H9 (cell line): ENCODE data around the gene SIAH2. TPM values are rescaled to one million over a fixed set of nuclear protein-coding genes. Genes with fewer than 3 reads are reported as not detected.

ENCODE experiments used
- DNase-seq: peaks from one replicate; pipeline ENCODE4 v3.0.0-alpha.2; 2017
- H2AFZ ChIP-seq: one replicate; pipeline ENCODE4 v1.6.1; 2013; ENCODE audit warnings: mild to moderate bottlenecking, low read length, control low read depth, moderate library complexity
- H2AK5ac ChIP-seq: 2 replicates; pipeline ENCODE4 v1.6.1; 2013; ENCODE audit warnings: low read length, control low read depth, mixed read lengths; ENCODE audit not compliant: insufficient read length
- H2BK120ac ChIP-seq: one replicate; pipeline ENCODE4 v1.6.1; 2013; ENCODE audit warnings: low read depth, mild to moderate bottlenecking, low read length, control low read depth, inconsistent platforms; ENCODE audit not compliant: poor library complexity, severe bottlenecking
- H2BK12ac ChIP-seq: 2 replicates; pipeline ENCODE4 v1.6.1; 2013; ENCODE audit warnings: low read length, control low read depth, mixed read lengths, low read depth; ENCODE audit not compliant: insufficient read length
- H2BK15ac ChIP-seq: 2 replicates; pipeline ENCODE4 v1.6.1; 2013; ENCODE audit warnings: low read depth, low read length, control low read depth
- H2BK20ac ChIP-seq: one replicate; pipeline ENCODE4 v1.6.1; 2013; ENCODE audit warnings: low read depth, mild to moderate bottlenecking, low read length, control low read depth, inconsistent platforms; ENCODE audit not compliant: poor library complexity, severe bottlenecking
- H2BK5ac ChIP-seq: 2 replicates; pipeline ENCODE4 v1.6.1; 2013; ENCODE audit warnings: low read length, control low read depth, mixed read lengths; ENCODE audit not compliant: insufficient read length
- H3K14ac ChIP-seq: 2 replicates; pipeline ENCODE4 v1.6.1; 2013; ENCODE audit warnings: low read length, control low read depth; ENCODE audit not compliant: insufficient read depth
- H3K18ac ChIP-seq: 2 replicates; pipeline ENCODE4 v1.6.1; 2013; ENCODE audit warnings: low read depth, mild to moderate bottlenecking, mixed read lengths, low read length, control low read depth; ENCODE audit not compliant: insufficient read length
- H3K23ac ChIP-seq: 2 replicates; pipeline ENCODE4 v1.6.1; 2013; ENCODE audit warnings: low read length, control low read depth, mixed read lengths, low read depth; ENCODE audit not compliant: insufficient read length
- H3K23me2 ChIP-seq: 2 replicates; pipeline ENCODE4 v1.6.1; 2013; ENCODE audit warnings: low read depth, mild to moderate bottlenecking, mixed read lengths, low read length, control low read depth; ENCODE audit not compliant: insufficient read length, poor library complexity, severe bottlenecking
- H3K27ac ChIP-seq: 2 replicates; pipeline ENCODE4 v1.5.1; 2013; ENCODE audit warnings: low read length, control low read depth, mixed read lengths, low read depth; ENCODE audit not compliant: insufficient read length
- H3K27me3 ChIP-seq: 2 replicates; pipeline ENCODE4 v1.6.1; 2013; ENCODE audit warnings: low read length, control low read depth, inconsistent platforms; ENCODE audit not compliant: insufficient read depth
- H3K4ac ChIP-seq: 2 replicates; pipeline ENCODE4 v1.6.1; 2013; ENCODE audit warnings: low read depth, mild to moderate bottlenecking, control low read depth, inconsistent platforms, low read length, moderate library complexity
- H3K4me1 ChIP-seq: 2 replicates; pipeline ENCODE4 v1.6.1; 2013; ENCODE audit warnings: low read length, control low read depth, inconsistent platforms; ENCODE audit not compliant: insufficient read depth
- H3K4me2 ChIP-seq: 2 replicates; pipeline ENCODE4 v1.6.1; 2013; ENCODE audit warnings: low read length, control low read depth, mixed read lengths; ENCODE audit not compliant: insufficient read length, insufficient read depth
- H3K56ac ChIP-seq: 2 replicates; pipeline ENCODE4 v1.6.1; 2013; ENCODE audit warnings: low read depth, mild to moderate bottlenecking, mixed read lengths, low read length, control low read depth; ENCODE audit not compliant: insufficient read length
- H3K79me1 ChIP-seq: 2 replicates; pipeline ENCODE4 v1.6.1; 2013; ENCODE audit warnings: low read depth, mild to moderate bottlenecking, moderate library complexity, low read length, control low read depth, inconsistent platforms; ENCODE audit not compliant: insufficient read depth, poor library complexity, severe bottlenecking
- H3K79me2 ChIP-seq: 2 replicates; pipeline ENCODE4 v1.6.1; 2013; ENCODE audit warnings: low read length, control low read depth, inconsistent platforms; ENCODE audit not compliant: insufficient read depth
- H3K9ac ChIP-seq: 2 replicates; pipeline ENCODE4 v1.6.1; 2013; ENCODE audit warnings: low read length, control low read depth, mixed read lengths; ENCODE audit not compliant: insufficient read length; ENCODE audit errors: extremely low read depth
- H3K9me3 ChIP-seq: one replicate; pipeline ENCODE4 v1.6.1; 2013; ENCODE audit warnings: low read depth, low read length, inconsistent platforms; ENCODE audit not compliant: control insufficient read depth
- H3T11ph ChIP-seq: one replicate; pipeline ENCODE4 v1.6.1; 2013; ENCODE audit warnings: mild to moderate bottlenecking, low read length, control low read depth, inconsistent platforms
- H4K20me1 ChIP-seq: one replicate; pipeline ENCODE4 v1.6.1; 2013; ENCODE audit not compliant: control insufficient read depth, insufficient read length, insufficient read depth
- H4K5ac ChIP-seq: 2 replicates; pipeline ENCODE4 v1.6.1; 2013; ENCODE audit warnings: low read depth, mild to moderate bottlenecking, mixed read lengths, low read length, control low read depth; ENCODE audit not compliant: insufficient read length
- H4K8ac ChIP-seq: replicated peaks from 2 replicates; pipeline ENCODE4 v1.6.1; 2013; ENCODE audit warnings: low read length, control low read depth, mixed read lengths, low read depth; ENCODE audit not compliant: insufficient read length
- H4K91ac ChIP-seq: 2 replicates; pipeline ENCODE4 v1.6.1; 2013; ENCODE audit warnings: low read depth, mild to moderate bottlenecking, moderate library complexity, mixed read lengths, low read length, control low read depth; ENCODE audit not compliant: insufficient read length
- H3K27ac Mint-ChIP-seq, 3 experiments: 2 replicates in 2 of 3; 3 replicates in 1 of 3; pipeline ENCODE4 v1.8.0; 2020 to 2021; ENCODE audit warnings: mixed read lengths in 3 of 3, mild to moderate bottlenecking in 1 of 3, moderate library complexity in 1 of 3
- H3K27me3 Mint-ChIP-seq: 2 replicates; pipeline ENCODE4 v1.8.0; 2021; ENCODE audit warnings: low read depth, mild to moderate bottlenecking, moderate library complexity, mixed read lengths
- H3K36me3 Mint-ChIP-seq, 3 experiments: 2 replicates in 2 of 3; 3 replicates in 1 of 3; pipeline ENCODE4 v1.8.0; 2020 to 2021; ENCODE audit warnings: low read depth in 3 of 3, mixed read lengths in 3 of 3; ENCODE audit not compliant: insufficient read depth in 1 of 3
- H3K4me1 Mint-ChIP-seq, 2 experiments: 2 replicates each; pipeline ENCODE4 v1.8.0; 2020; ENCODE audit warnings: mixed read lengths in 2 of 2
- H3K4me3 Mint-ChIP-seq, 2 experiments: 2 replicates in 1 of 2; 3 replicates in 1 of 2; pipeline ENCODE4 v1.8.0; 2020 to 2021; ENCODE audit warnings: mild to moderate bottlenecking in 2 of 2, mixed read lengths in 2 of 2, moderate library complexity in 1 of 2
- H3K9me3 Mint-ChIP-seq, 2 experiments: 2 replicates in 1 of 2; 3 replicates in 1 of 2; pipeline ENCODE4 v1.8.0; 2020; ENCODE audit warnings: mild to moderate bottlenecking in 2 of 2, mixed read lengths in 2 of 2, moderate library complexity in 1 of 2
- WGBS: extraction: QIAGEN DNeasy Blood & Tissue Kit; methylation state at CpG from one replicate; pipeline ENCODE4 v1.1.7; 2013; ENCODE audit warnings: missing lambda C conversion rate, low lambda C conversion rate, mixed read lengths; ENCODE audit not compliant: insufficient read length; ENCODE audit errors: extremely low coverage; 5-methylcytosine and 5-hydroxymethylcytosine counted together
- total RNA-seq: library from RNA; stranded (reverse); gene quantifications from 2 replicates; pipeline ENCODE4 v1.2.1, GENCODE V29; 2021
- TF ChIP-seq, protein P1 (sequence below): fragments of 200-600 bp; sonication (generic); conservative IDR thresholded peaks from 3 replicates; pipeline ENCODE4 v1.8.0; 2021; ENCODE audit warnings: antibody characterized with exemption, mild to moderate bottlenecking

Gene SIAH2
- total RNA-seq, 1 experiment from 2014 or later: 17.4 TPM

DNA sequence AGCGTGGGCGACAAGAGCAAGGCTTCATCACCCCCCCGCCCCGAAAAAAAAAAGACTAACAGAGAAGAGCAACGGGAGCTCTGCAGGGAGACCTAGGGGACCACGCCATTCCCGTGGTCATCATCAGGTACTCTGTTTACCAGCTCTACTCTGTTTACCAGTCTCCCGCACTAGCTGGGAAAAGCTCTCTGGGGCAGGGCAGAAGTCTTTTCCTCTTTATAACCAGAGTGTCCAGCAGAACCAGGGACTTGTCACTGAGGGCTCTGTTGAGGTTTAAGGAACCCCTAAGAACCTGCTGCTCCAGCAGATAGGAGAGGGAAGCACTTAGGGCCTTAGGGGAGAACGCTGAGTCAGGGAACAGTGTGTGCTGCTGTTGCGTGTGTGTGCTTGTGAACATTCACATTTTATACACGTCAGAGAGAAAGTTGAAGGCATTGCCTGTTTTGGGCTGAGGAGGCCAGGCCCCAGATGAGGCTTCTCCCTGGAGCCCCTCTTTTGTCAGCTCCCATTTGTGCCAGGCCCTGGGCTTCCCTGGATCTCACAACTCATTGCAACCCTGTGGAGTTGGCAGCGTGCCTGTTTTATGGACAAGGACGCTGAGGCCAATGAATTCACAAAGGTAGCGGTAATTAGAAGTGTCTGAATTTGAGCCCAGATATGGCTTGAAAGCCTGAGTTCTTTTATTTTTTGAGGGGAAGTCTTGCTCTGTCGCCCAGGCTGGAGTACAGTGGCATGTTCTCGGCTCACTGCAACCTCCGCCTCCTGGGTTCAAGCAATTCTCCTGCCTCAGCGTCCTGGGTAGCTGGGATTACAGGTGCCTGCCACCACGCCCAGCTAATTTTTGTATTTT is 35.1 kb downstream of the SIAH2 start:
- H3K4ac ChIP-seq: no peak overlapping the region
- no peak overlapping the region for H2BK120ac ChIP-seq
- no peak overlapping the region for H2AFZ ChIP-seq
- no peak overlapping the region for H4K91ac ChIP-seq
- no peak overlapping the region for H3K56ac ChIP-seq
- H2BK5ac ChIP-seq: no peak overlapping the region
- Mint-ChIP-seq H3K9me3 (no peaks in the 10 kb centered on the region), H3K27me3 (no peaks in the 10 kb centered on the region), H3K4me3 (no peak overlapping the region), H3K27ac (no peak overlapping the region), H3K36me3 (no peaks in the 10 kb centered on the region), H3K4me1 (peaks cover 0 to 2% of the 10 kb centered on the region in 2 experiments; a peak in 1 of 4 replicates)
- H4K5ac ChIP-seq: no peak overlapping the region
- H3K23ac ChIP-seq: no peak overlapping the region
- H2BK12ac ChIP-seq: no peak overlapping the region
- H2AK5ac ChIP-seq: no peak overlapping the region
- no peak overlapping the region for H3K18ac ChIP-seq
- H3K27me3 ChIP-seq: no peaks in the 10 kb centered on the region
- no peaks in the 10 kb centered on the region for H3K79me1 ChIP-seq
- H3T11ph ChIP-seq: no peak overlapping the region
- H3K23me2 ChIP-seq: no peaks in the 10 kb centered on the region
- DNase-seq: no peak
- no peaks in the 10 kb centered on the region for H4K20me1 ChIP-seq
- H3K14ac ChIP-seq: no peak overlapping the region
- H3K9ac ChIP-seq: no peak overlapping the region
- no peak overlapping the region for H2BK20ac ChIP-seq
- H3K9me3 ChIP-seq: no peaks in the 10 kb centered on the region
- WGBS: no CpG with 5 or more reads among the region's 19 CpGs
- no peak overlapping the region for H2BK15ac ChIP-seq
- H3K27ac ChIP-seq: no peak overlapping the region
- H3K4me1 ChIP-seq: no peaks in the 10 kb centered on the region
- TF ChIP-seq, protein P1, sequence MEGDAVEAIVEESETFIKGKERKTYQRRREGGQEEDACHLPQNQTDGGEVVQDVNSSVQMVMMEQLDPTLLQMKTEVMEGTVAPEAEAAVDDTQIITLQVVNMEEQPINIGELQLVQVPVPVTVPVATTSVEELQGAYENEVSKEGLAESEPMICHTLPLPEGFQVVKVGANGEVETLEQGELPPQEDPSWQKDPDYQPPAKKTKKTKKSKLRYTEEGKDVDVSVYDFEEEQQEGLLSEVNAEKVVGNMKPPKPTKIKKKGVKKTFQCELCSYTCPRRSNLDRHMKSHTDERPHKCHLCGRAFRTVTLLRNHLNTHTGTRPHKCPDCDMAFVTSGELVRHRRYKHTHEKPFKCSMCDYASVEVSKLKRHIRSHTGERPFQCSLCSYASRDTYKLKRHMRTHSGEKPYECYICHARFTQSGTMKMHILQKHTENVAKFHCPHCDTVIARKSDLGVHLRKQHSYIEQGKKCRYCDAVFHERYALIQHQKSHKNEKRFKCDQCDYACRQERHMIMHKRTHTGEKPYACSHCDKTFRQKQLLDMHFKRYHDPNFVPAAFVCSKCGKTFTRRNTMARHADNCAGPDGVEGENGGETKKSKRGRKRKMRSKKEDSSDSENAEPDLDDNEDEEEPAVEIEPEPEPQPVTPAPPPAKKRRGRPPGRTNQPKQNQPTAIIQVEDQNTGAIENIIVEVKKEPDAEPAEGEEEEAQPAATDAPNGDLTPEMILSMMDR: no peak
- no peak overlapping the region for H3K4me2 ChIP-seq
- H3K79me2 ChIP-seq: no peaks in the 10 kb centered on the region
- H4K8ac ChIP-seq: no peak overlapping the region
